Calu3 (cell line): Measurements from ENCODE around the gene ITPK1. TPM values are rescaled to one million over a fixed set of nuclear protein-coding genes. Genes with fewer than 3 reads are reported as not detected.
"Not testable (repeated sequence)": the region's sequence is repeated elsewhere in the genome, so short reads cannot be mapped to it uniquely, and the experiment has no call there.

Experiments
- BruUV-seq: library from RNA; stranded (reverse); fragments of 400-500 nt; replicated peaks from 2 replicates; lab custom pipeline; 2021; lab: Mats Ljungman, UMichigan
- CTCF ChIA-PET: fragments of 300-600 bp; sonication (Branson Sonifier 250); formaldehyde crosslinking; loops from one replicate; lab custom pipeline; 2022; ENCODE audit warnings: antibody characterized with exemption; lab: Charles Lee
- DNase-seq: peaks from one replicate; pipeline ENCODE4 v3.0.0; 2022
- H3K27ac Mint-ChIP-seq: one replicate; pipeline ENCODE4 v1.8.0; 2022; ENCODE audit warnings: mixed read lengths; ENCODE audit not compliant: unreplicated experiment
- H3K27me3 Mint-ChIP-seq: one replicate; pipeline ENCODE4 v1.8.0; 2022; ENCODE audit warnings: mixed read lengths; ENCODE audit not compliant: unreplicated experiment
- H3K36me3 Mint-ChIP-seq: one replicate; pipeline ENCODE4 v1.8.0; 2022; ENCODE audit warnings: mild to moderate bottlenecking, moderate library complexity, mixed read lengths; ENCODE audit not compliant: insufficient read depth, unreplicated experiment
- H3K4me1 Mint-ChIP-seq: one replicate; pipeline ENCODE4 v1.8.0; 2022; ENCODE audit warnings: mild to moderate bottlenecking, low read depth, mixed read lengths; ENCODE audit not compliant: unreplicated experiment
- H3K4me3 Mint-ChIP-seq: one replicate; pipeline ENCODE4 v1.8.0; 2022; ENCODE audit warnings: mild to moderate bottlenecking, low read depth, moderate library complexity, mixed read lengths; ENCODE audit not compliant: unreplicated experiment
- H3K9me3 Mint-ChIP-seq: one replicate; pipeline ENCODE4 v1.8.0; 2022; ENCODE audit warnings: low read depth, mixed read lengths; ENCODE audit not compliant: unreplicated experiment
- CTCF ChIP-seq: fragments of 200-600 bp; IDR thresholded peaks from one replicate; pipeline ENCODE4 v1.8.0; 2022; ENCODE audit warnings: antibody characterized with exemption; ENCODE audit not compliant: unreplicated experiment
- intact Hi-C: fragments of 100-400 bp; cut with micrococcal nuclease; formaldehyde crosslinking; loops from one replicate; pipeline ENCODE4 v1.10.0; 2022; ENCODE audit not compliant: unreplicated experiment
- total RNA-seq: library from RNA; stranded (reverse); gene quantifications from 2 replicates; pipeline ENCODE4 v1.2.3, GENCODE V29; 2022

ITPK1 gene
- total RNA-seq, 1 experiment from 2014 or later: 94.3 TPM

GRCh38 chr14:93062890-93063289 lies 52.8 kb downstream of the ITPK1 start:
- intact Hi-C loops: no loop called here
- no peaks in the 10 kb centered on the region for H3K27me3 Mint-ChIP-seq
- H3K36me3 Mint-ChIP-seq: peaks cover 6% of the 10 kb centered on the region
- BruUV-seq: no TSS peak
- no peaks in the 10 kb centered on the region for H3K9me3 Mint-ChIP-seq
- no peak for DNase-seq
- TF ChIP-seq CTCF: no peak
- no peaks in the 10 kb centered on the region for H3K4me1 Mint-ChIP-seq
- CTCF ChIA-PET: no interaction called here
- no peak overlapping the region for H3K27ac Mint-ChIP-seq
- H3K4me3 Mint-ChIP-seq: no peak overlapping the region

GRCh38 chr14:93062013-93062412 lies 53.7 kb downstream of the ITPK1 start:
- H3K4me1 Mint-ChIP-seq, CTCF ChIA-PET, H3K9me3 Mint-ChIP-seq: not testable (repeated sequence)

GRCh38 chr14:93061380-93062012 lies 54.2 kb downstream of the ITPK1 start:
- TF ChIP-seq CTCF: no peak
- H3K4me3 Mint-ChIP-seq: no peak overlapping the region
- no peaks in the 10 kb centered on the region for H3K27me3 Mint-ChIP-seq
- CTCF ChIA-PET: no interaction called here
- no peak for DNase-seq
- no peaks in the 10 kb centered on the region for H3K9me3 Mint-ChIP-seq
- intact Hi-C loops: no loop called here
- peaks cover under 1% of the 10 kb centered on the region for H3K36me3 Mint-ChIP-seq
- no peak overlapping the region for H3K27ac Mint-ChIP-seq
- BruUV-seq: no TSS peak
- peaks cover 8% of the 10 kb centered on the region for H3K4me1 Mint-ChIP-seq

More at GRCh38 chr14:93062013-93062412, 53.7 kb downstream of the ITPK1 start:
- H3K36me3 Mint-ChIP-seq, BruUV-seq, DNase-seq, intact Hi-C loops, H3K4me3 Mint-ChIP-seq, H3K27me3 Mint-ChIP-seq, H3K27ac Mint-ChIP-seq: not testable (repeated sequence)

GRCh38 chr14:93060841-93061240 lies 54.9 kb downstream of the ITPK1 start:
- no TSS peak for BruUV-seq
- DNase-seq: no peak
- Mint-ChIP-seq H3K4me1 (peaks cover 13% of the 10 kb centered on the region), H3K9me3 (no peaks in the 10 kb centered on the region), H3K27ac (no peak overlapping the region), H3K27me3 (no peaks in the 10 kb centered on the region), H3K4me3 (no peak overlapping the region), H3K36me3 (no peaks in the 10 kb centered on the region)
- intact Hi-C loops: no loop called here
- CTCF ChIA-PET: no interaction called here
- TF ChIP-seq CTCF: no peak

GRCh38 chr14:93059917-93060545 lies 55.7 kb downstream of the ITPK1 start:
- no peaks in the 10 kb centered on the region for H3K9me3 Mint-ChIP-seq
- no peaks in the 10 kb centered on the region for H3K36me3 Mint-ChIP-seq
- TF ChIP-seq CTCF: no peak
- peaks cover 16% of the 10 kb centered on the region for H3K4me1 Mint-ChIP-seq
- CTCF ChIA-PET: interaction anchor here (0.6 kb wide), 1 partner anchor 89 kb away, joined by 3 read pairs; no protein-coding TSS in a partner anchor
- intact Hi-C loops: no loop called here
- H3K27me3 Mint-ChIP-seq: no peaks in the 10 kb centered on the region
- H3K27ac Mint-ChIP-seq: no peak overlapping the region
- DNase-seq: no peak
- no peak overlapping the region for H3K4me3 Mint-ChIP-seq
- no TSS peak for BruUV-seq
